H9 (cell line): Measurements from ENCODE around the gene SCRN1. TPM values are rescaled to one million over a fixed set of nuclear protein-coding genes. Genes with fewer than 3 reads are reported as not detected.

Experiments
- DNase-seq: peaks from one replicate; pipeline ENCODE4 v3.0.0-alpha.2; 2017
- H2AFZ ChIP-seq: one replicate; pipeline ENCODE4 v1.6.1; 2013; ENCODE audit warnings: mild to moderate bottlenecking, low read length, control low read depth, moderate library complexity
- H2AK5ac ChIP-seq: 2 replicates; pipeline ENCODE4 v1.6.1; 2013; ENCODE audit warnings: low read length, control low read depth, mixed read lengths; ENCODE audit not compliant: insufficient read length
- H2BK120ac ChIP-seq: one replicate; pipeline ENCODE4 v1.6.1; 2013; ENCODE audit warnings: low read depth, mild to moderate bottlenecking, low read length, control low read depth, inconsistent platforms; ENCODE audit not compliant: poor library complexity, severe bottlenecking
- H2BK12ac ChIP-seq: 2 replicates; pipeline ENCODE4 v1.6.1; 2013; ENCODE audit warnings: low read length, control low read depth, mixed read lengths, low read depth; ENCODE audit not compliant: insufficient read length
- H2BK15ac ChIP-seq: 2 replicates; pipeline ENCODE4 v1.6.1; 2013; ENCODE audit warnings: low read depth, low read length, control low read depth
- H2BK20ac ChIP-seq: one replicate; pipeline ENCODE4 v1.6.1; 2013; ENCODE audit warnings: low read depth, mild to moderate bottlenecking, low read length, control low read depth, inconsistent platforms; ENCODE audit not compliant: poor library complexity, severe bottlenecking
- H2BK5ac ChIP-seq: 2 replicates; pipeline ENCODE4 v1.6.1; 2013; ENCODE audit warnings: low read length, control low read depth, mixed read lengths; ENCODE audit not compliant: insufficient read length
- H3K14ac ChIP-seq: 2 replicates; pipeline ENCODE4 v1.6.1; 2013; ENCODE audit warnings: low read length, control low read depth; ENCODE audit not compliant: insufficient read depth
- H3K18ac ChIP-seq: 2 replicates; pipeline ENCODE4 v1.6.1; 2013; ENCODE audit warnings: low read depth, mild to moderate bottlenecking, mixed read lengths, low read length, control low read depth; ENCODE audit not compliant: insufficient read length
- H3K23ac ChIP-seq: 2 replicates; pipeline ENCODE4 v1.6.1; 2013; ENCODE audit warnings: low read length, control low read depth, mixed read lengths, low read depth; ENCODE audit not compliant: insufficient read length
- H3K23me2 ChIP-seq: 2 replicates; pipeline ENCODE4 v1.6.1; 2013; ENCODE audit warnings: low read depth, mild to moderate bottlenecking, mixed read lengths, low read length, control low read depth; ENCODE audit not compliant: insufficient read length, poor library complexity, severe bottlenecking
- H3K27ac ChIP-seq: 2 replicates; pipeline ENCODE4 v1.5.1; 2013; ENCODE audit warnings: low read length, control low read depth, mixed read lengths, low read depth; ENCODE audit not compliant: insufficient read length
- H3K27me3 ChIP-seq: 2 replicates; pipeline ENCODE4 v1.6.1; 2013; ENCODE audit warnings: low read length, control low read depth, inconsistent platforms; ENCODE audit not compliant: insufficient read depth
- H3K4ac ChIP-seq: 2 replicates; pipeline ENCODE4 v1.6.1; 2013; ENCODE audit warnings: low read depth, mild to moderate bottlenecking, control low read depth, inconsistent platforms, low read length, moderate library complexity
- H3K4me1 ChIP-seq: 2 replicates; pipeline ENCODE4 v1.6.1; 2013; ENCODE audit warnings: low read length, control low read depth, inconsistent platforms; ENCODE audit not compliant: insufficient read depth
- H3K4me2 ChIP-seq: 2 replicates; pipeline ENCODE4 v1.6.1; 2013; ENCODE audit warnings: low read length, control low read depth, mixed read lengths; ENCODE audit not compliant: insufficient read length, insufficient read depth
- H3K56ac ChIP-seq: 2 replicates; pipeline ENCODE4 v1.6.1; 2013; ENCODE audit warnings: low read depth, mild to moderate bottlenecking, mixed read lengths, low read length, control low read depth; ENCODE audit not compliant: insufficient read length
- H3K79me1 ChIP-seq: 2 replicates; pipeline ENCODE4 v1.6.1; 2013; ENCODE audit warnings: low read depth, mild to moderate bottlenecking, moderate library complexity, low read length, control low read depth, inconsistent platforms; ENCODE audit not compliant: insufficient read depth, poor library complexity, severe bottlenecking
- H3K79me2 ChIP-seq: 2 replicates; pipeline ENCODE4 v1.6.1; 2013; ENCODE audit warnings: low read length, control low read depth, inconsistent platforms; ENCODE audit not compliant: insufficient read depth
- H3K9ac ChIP-seq: 2 replicates; pipeline ENCODE4 v1.6.1; 2013; ENCODE audit warnings: low read length, control low read depth, mixed read lengths; ENCODE audit not compliant: insufficient read length; ENCODE audit errors: extremely low read depth
- H3K9me3 ChIP-seq: one replicate; pipeline ENCODE4 v1.6.1; 2013; ENCODE audit warnings: low read depth, low read length, inconsistent platforms; ENCODE audit not compliant: control insufficient read depth
- H3T11ph ChIP-seq: one replicate; pipeline ENCODE4 v1.6.1; 2013; ENCODE audit warnings: mild to moderate bottlenecking, low read length, control low read depth, inconsistent platforms
- H4K20me1 ChIP-seq: one replicate; pipeline ENCODE4 v1.6.1; 2013; ENCODE audit not compliant: control insufficient read depth, insufficient read length, insufficient read depth
- H4K5ac ChIP-seq: 2 replicates; pipeline ENCODE4 v1.6.1; 2013; ENCODE audit warnings: low read depth, mild to moderate bottlenecking, mixed read lengths, low read length, control low read depth; ENCODE audit not compliant: insufficient read length
- H4K8ac ChIP-seq: replicated peaks from 2 replicates; pipeline ENCODE4 v1.6.1; 2013; ENCODE audit warnings: low read length, control low read depth, mixed read lengths, low read depth; ENCODE audit not compliant: insufficient read length
- H4K91ac ChIP-seq: 2 replicates; pipeline ENCODE4 v1.6.1; 2013; ENCODE audit warnings: low read depth, mild to moderate bottlenecking, moderate library complexity, mixed read lengths, low read length, control low read depth; ENCODE audit not compliant: insufficient read length
- H3K27ac Mint-ChIP-seq, 3 experiments: 2 replicates in 2 of 3; 3 replicates in 1 of 3; pipeline ENCODE4 v1.8.0; 2020 to 2021; ENCODE audit warnings: mixed read lengths in 3 of 3, mild to moderate bottlenecking in 1 of 3, moderate library complexity in 1 of 3
- H3K27me3 Mint-ChIP-seq: 2 replicates; pipeline ENCODE4 v1.8.0; 2021; ENCODE audit warnings: low read depth, mild to moderate bottlenecking, moderate library complexity, mixed read lengths
- H3K36me3 Mint-ChIP-seq, 3 experiments: 2 replicates in 2 of 3; 3 replicates in 1 of 3; pipeline ENCODE4 v1.8.0; 2020 to 2021; ENCODE audit warnings: low read depth in 3 of 3, mixed read lengths in 3 of 3; ENCODE audit not compliant: insufficient read depth in 1 of 3
- H3K4me1 Mint-ChIP-seq, 2 experiments: 2 replicates each; pipeline ENCODE4 v1.8.0; 2020; ENCODE audit warnings: mixed read lengths in 2 of 2
- H3K4me3 Mint-ChIP-seq, 2 experiments: 2 replicates in 1 of 2; 3 replicates in 1 of 2; pipeline ENCODE4 v1.8.0; 2020 to 2021; ENCODE audit warnings: mild to moderate bottlenecking in 2 of 2, mixed read lengths in 2 of 2, moderate library complexity in 1 of 2
- H3K9me3 Mint-ChIP-seq, 2 experiments: 2 replicates in 1 of 2; 3 replicates in 1 of 2; pipeline ENCODE4 v1.8.0; 2020; ENCODE audit warnings: mild to moderate bottlenecking in 2 of 2, mixed read lengths in 2 of 2, moderate library complexity in 1 of 2
- CTCF ChIP-seq: fragments of 200-600 bp; sonication (generic); conservative IDR thresholded peaks from 3 replicates; pipeline ENCODE4 v1.8.0; 2021; ENCODE audit warnings: antibody characterized with exemption, mild to moderate bottlenecking
- WGBS: extraction: QIAGEN DNeasy Blood & Tissue Kit; methylation state at CpG from one replicate; pipeline ENCODE4 v1.1.7; 2013; ENCODE audit warnings: missing lambda C conversion rate, low lambda C conversion rate, mixed read lengths; ENCODE audit not compliant: insufficient read length; ENCODE audit errors: extremely low coverage; 5-methylcytosine and 5-hydroxymethylcytosine counted together
- total RNA-seq: library from RNA; stranded (reverse); gene quantifications from 2 replicates; pipeline ENCODE4 v1.2.1, GENCODE V29; 2021

Gene SCRN1
- total RNA-seq, 1 experiment from 2014 or later = 101 TPM

GRCh38 chr7:29970158-29970557 lies 19.4 kb downstream of the SCRN1 start:
- Mint-ChIP-seq H3K36me3 (peaks cover 9 to 34% (median 26%) of the 10 kb centered on the region in 3 experiments), H3K27ac (peak overlapping the region in 1 of 3 experiments; percentile 45; a peak in 3 of 7 replicates), H3K4me3 (no peak overlapping the region), H3K27me3 (no peaks in the 10 kb centered on the region), H3K4me1 (peaks cover 12 to 21% of the 10 kb centered on the region in 2 experiments), H3K9me3 (peaks cover 0 to 6% of the 10 kb centered on the region in 2 experiments; a peak in 2 of 5 replicates)
- no peak overlapping the region for H2BK5ac ChIP-seq
- no peak overlapping the region for H3K56ac ChIP-seq
- DNase-seq = no peak
- H3K9me3 ChIP-seq = no peaks in the 10 kb centered on the region
- TF ChIP-seq CTCF = no peak
- no peak overlapping the region for H3K4me2 ChIP-seq
- no peak overlapping the region for H2BK15ac ChIP-seq
- no peak overlapping the region for H4K91ac ChIP-seq
- H3K14ac ChIP-seq = no peak overlapping the region; the same call in 1 of the 2 replicates
- H3K4ac ChIP-seq = no peak overlapping the region; the same call in 1 of the 2 replicates
- no peak overlapping the region for H4K5ac ChIP-seq
- no peak overlapping the region for H3K23ac ChIP-seq
- no peak overlapping the region for H2AFZ ChIP-seq
- no peak overlapping the region for H2AK5ac ChIP-seq
- H2BK20ac ChIP-seq = no peak overlapping the region
- H3K79me2 ChIP-seq = peaks cover 2% of the 10 kb centered on the region; the same call in 1 of the 2 replicates
- no peaks in the 10 kb centered on the region for H3K23me2 ChIP-seq
- H3K4me1 ChIP-seq = no peaks in the 10 kb centered on the region
- H3K9ac ChIP-seq = peak overlapping the region; percentile 13
- WGBS = no CpG with 5 or more reads among the region's 1 CpG
- no peak overlapping the region for H3K18ac ChIP-seq
- no peak overlapping the region for H2BK120ac ChIP-seq
- no peak overlapping the region for H3K27ac ChIP-seq
- H2BK12ac ChIP-seq = no peak overlapping the region
- no peak overlapping the region for H3T11ph ChIP-seq
- no peaks in the 10 kb centered on the region for H4K20me1 ChIP-seq
- H3K79me1 ChIP-seq = peaks cover 20% of the 10 kb centered on the region
- no peak overlapping the region for H4K8ac ChIP-seq
- H3K27me3 ChIP-seq = no peaks in the 10 kb centered on the region
